ENCODE data around the gene TMEM132E.

TMEM132E gene

DNA sequence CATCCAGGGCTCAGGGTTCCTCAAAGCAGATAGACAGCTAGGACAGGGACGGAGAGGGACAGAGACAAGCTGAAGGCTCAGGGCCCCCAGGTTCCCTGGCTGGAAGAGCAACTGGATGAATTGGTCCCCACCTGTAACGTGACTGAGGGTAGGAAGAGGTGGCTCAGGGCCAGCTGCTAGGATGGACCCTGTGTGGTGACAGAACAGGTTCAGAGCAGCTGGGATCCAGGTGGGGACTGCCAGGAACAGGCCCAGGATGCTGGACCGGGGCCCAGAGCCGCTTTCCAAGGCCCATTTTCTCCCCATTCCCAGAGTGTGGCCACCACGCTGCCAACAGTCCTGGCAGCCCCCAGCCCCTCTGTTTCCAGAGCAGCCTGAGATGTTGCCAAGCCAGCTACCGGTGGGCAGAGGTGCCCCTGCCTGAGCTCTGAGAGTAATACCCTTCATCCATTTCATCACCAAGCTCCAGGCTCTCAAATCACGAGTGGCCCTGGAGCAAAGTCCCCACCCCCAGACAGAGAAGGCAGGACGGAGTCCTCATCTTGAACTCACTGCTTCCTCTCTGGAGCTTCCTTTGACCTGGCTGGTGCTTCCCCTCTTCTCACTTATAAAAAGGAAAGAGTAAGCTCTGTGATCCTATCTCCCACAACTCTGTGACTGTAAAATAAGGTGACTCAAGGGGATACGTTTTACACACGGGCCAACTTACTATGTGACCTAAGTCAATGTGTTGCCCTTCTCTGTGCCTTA, 79.6 kb downstream of the TMEM132E start:
- DNase-seq (ENCODE audit: low spot score), result no peak

DNA sequence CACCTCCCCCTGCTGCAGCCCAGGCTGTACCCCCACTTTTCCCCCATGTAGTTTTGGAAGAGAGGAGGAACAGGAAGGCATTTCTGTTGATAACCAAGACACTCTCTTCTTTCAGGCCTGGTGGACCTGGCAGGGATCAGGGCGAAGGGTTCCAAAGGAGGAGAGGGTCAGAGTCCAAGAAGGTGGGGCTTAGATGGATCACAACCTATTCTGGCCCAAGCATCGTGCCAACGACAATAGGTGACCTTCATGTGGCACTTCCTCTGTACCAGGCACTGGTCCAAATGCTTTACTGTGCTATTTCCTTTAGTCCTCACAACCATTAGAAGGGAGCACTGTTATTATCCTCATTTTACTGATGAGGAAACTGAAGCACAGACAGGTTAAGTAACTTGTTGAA, 84.3 kb downstream of the TMEM132E start:
- no peak for DNase-seq (ENCODE audit: low spot score)

DNA sequence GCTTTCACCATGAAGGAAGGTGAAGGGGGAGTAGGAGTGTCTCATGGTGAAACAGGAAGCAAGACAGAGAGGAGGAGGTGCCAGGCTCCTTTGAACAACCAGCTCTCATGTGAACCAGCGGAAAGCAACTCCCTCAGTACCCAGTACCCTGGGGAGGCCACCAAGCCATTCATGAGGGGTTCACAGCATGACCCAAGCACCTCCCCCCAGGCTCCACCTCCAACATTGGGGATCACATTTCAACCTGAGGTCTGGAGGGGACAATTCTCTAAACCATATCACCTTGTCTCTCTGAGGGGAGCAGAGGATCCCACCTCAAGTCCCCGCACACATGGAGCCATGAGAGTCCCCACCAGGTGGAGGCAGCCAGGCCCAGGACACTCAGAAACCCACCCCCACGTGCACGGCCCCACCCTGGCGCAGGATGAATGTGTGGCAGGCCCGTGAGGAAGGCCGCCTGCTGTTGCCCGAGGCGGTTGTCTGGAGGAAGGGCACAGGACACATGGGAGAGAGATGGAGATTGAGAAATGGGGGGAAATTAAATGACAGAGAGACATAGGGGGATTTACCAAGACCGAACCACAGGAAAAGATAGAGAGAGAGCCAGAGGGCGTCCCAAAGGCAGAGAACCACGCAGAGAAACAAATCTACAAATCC, 85.9 kb downstream of the TMEM132E start:
- no peak for DNase-seq (ENCODE audit: low spot score)

DNA sequence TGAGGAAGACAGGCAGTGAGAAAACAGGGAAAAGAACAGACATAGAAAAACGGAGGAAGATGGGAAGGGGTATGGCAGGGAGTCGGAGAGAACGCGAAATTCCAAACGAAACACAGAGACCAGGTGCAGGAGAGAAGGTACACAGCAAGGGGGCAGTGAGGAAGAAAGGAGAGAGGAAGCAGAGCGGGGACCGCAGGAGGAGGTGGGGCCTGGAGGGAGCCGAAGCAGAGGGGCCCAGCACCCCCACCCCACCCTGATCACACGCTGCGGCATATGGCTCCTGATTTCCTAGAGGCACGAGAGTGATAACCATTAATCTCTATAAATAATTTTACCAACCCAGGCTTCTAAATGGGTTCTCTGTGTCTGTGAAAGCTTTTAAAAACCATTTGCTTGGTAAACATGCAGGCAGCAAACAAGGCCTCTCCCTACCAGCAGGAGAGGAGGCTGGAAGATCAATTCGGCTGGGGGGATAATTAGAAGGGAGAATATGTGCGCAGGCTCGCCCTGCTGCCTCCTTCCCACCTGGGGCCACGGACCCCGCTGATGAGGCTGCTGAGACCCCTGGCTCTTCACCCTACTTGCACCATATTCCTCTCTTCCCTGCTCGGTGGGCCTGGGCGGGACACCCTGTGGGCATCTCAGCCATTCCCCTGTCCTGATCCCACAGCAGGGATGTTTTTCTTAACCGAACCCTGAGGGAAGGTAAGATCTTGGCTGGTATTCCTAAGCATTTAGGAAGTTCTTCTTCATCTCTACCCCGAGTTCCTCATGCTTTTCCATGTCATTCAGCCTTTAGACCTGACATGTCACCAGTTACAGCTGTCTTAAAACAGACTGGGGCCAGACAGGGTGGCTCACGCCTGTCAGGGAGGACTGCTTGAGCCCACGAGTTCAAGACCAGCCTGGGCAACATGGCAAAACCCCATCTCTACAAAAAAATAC, 86.7 kb downstream of the TMEM132E start:
- no peak for DNase-seq (ENCODE audit: low spot score)

DNA sequence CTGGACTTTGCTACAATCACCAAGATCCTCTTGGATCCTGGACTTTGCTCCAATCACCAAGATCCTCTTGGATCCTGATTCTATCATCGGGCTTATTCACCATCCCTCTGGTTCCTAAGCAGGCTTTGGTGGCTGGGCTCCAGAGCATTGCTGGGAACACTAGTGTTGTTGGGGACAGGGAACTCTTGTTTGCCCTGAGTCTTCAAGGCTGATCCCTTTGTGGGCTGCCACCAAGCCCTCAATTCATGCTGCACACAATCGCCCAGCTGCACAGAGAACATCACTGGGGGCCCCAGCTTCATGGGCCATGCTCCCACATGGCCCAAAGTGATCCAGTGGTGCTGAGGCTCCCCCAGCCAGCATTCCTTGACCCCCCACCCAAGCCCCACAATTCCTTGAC, 88.3 kb downstream of the TMEM132E start:
- no peak for DNase-seq (ENCODE audit: low spot score)

DNA sequence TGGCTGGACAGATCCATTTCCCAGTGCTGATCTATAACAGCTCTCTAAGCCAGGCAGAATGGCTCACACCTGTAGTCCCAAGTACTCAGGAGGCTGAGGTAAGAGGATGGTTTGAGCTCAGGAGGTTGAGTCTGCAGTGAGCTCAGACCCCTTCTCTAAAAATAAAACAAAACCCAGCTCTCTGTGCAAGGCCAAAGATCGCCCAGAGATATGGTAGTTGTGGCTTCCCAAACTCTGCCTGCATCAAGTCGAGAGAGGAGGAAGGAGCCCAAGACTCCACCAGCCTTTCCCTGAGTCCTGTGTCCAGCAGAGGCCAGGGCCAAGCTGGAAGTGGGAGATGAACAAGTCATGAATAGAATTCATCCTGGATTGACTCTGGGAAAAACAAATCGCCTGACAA, 88.8 kb downstream of the TMEM132E start:
- no peak for DNase-seq (ENCODE audit: low spot score)

DNA sequence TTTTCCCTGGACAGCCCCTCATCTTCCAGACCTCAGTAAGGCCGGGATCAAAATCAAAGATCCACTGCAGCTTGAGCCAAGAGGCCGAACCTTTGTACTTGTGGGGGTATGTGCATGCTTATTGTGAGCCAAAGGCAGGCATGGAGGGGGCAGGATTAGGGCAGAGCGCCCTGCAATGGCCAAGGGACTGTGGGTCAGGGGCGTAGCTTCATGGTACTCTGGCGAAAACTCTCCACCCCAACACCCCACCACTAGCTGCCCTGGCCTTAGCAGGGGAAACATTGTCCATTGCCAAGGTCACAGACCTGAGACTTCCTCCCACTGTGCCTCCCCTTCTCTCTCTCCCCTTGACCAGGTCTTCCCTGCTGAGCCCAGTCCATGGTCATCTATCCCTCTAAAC, 90.1 kb downstream of the TMEM132E start:
- no peak for DNase-seq (ENCODE audit: low spot score)

DNA sequence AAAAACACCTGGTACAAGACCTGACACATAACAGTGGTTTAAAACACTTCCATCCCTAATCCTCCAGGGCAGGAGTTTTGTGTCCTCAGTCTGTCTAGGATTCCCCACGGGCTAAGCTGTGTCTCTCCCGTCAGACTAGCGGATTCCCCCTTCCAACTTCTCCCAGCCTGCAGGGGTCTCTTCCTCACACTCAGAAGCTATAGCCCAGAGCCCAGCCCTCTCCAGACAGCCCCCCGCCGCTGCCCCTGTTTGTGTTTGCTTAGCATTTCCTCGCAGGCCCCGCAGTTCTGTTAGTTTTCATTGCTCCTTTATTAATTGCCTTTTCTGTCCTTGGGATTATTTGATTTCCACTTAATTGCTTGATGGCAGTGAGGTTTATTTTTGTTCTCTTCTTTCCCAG, 91.2 kb downstream of the TMEM132E start:
- DNase-seq (ENCODE audit: low spot score), result no peak

DNA sequence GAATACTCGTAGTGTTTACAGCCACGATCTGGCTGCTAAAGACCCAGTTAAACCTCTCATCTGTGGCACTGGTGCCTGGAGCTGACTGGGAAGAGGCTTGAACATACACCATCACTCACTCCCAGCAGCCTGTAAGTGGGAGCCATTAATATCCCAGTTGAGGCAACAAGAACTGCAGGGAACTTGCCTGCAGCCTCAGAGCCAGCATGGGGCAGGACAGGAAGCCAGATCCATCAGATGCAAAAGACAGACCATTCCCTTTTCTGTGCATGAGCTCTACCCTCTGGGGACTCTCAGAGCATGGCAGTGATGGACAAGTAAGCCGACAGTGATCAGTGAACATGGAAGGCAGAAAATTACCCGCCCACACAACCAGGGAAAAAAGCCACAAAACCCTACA, 91.8 kb downstream of the TMEM132E start:
- no peak for DNase-seq (ENCODE audit: low spot score)

DNA sequence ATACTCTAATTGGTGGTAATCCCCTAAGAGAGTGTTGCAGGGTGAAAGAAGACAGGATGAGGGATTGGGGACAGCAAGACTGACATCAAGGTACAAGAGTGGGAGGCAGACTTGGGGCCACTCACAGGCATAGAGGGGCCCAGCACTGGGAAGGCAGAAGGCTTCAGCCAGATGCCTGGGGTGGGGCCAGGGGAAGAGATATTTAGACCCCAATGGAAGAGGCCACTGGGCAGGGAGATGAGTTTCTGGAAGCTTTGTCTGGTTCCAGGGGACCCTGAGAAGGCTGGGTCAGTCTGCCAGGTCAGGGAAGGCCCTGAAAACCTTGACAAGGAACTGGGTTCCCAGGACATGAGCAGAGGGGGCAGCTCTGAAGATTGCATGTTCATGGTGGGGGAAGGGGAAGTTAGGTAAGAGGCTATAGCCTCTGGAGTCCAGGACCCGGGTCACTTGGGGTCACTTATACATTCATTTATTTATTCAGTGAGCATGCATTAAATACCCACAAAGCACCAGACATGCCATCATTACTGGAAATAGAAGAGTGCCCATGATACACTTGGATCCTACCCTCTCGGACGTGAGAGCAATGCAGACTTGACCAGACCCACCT, 92.9 kb downstream of the TMEM132E start:
- DNase-seq (ENCODE audit: low spot score), result no peak

DNA sequence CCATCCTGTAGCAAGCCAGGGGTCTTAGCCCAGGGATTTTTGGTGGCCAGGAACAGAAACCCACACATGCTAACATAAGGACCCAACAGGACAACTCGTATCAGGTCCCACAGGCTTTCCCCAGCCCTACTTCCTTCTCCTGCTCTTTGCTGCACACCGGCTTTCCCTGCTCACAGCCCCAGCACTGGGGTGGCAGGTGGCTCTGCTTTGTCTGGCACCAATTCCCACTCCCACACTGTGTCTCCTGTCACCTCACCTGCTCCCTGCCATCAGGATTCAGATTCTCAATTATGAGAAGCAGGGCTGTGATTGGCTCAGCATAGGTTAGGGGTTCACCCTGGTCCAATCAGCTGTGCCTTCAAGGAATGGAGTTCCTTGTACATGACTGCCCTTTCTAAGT, 94.1 kb downstream of the TMEM132E start:
- DNase-seq (ENCODE audit: low spot score), result no peak

DNA sequence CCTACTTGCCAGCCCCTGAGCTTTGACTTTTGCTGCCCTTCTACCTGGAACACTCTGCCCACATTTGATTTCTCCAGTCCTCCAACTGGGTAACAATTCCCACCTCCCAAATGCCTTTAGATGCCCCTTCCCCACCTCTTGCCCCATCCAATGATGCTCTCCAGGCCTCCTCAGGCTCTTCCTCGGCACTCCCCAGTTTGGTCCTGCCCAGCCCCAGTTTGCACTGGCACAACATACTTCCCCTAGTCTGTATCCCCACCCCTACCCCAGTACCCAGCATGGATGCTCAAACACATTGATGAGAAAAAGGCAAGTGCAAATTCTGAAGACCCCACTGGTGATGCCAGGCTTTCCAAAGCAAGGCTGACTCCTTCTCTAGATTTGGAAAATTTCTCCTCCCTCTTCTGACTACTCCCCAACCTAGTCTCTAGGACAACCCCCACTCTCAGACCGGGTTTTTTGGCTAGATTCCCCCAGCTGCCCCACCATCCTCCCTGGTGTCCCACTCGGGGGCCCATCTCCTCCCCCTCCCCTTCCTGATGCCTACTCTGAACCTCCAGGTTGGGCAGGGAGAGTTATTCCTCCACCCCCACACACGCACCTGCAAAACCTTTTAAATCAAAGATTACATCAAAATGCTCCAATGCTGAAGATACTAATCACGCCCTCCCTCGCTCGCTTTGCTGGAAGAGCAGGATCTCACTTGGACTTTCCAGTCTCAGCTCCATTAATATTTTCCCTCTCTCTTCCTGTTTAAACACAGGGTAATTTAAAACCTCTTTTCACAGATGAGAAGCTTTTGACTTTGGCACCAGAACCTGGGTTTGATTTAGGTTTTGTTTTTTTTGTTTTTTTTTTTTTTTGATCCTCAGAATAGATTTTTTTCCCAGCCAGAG, 94.9 kb downstream of the TMEM132E start:
- DNase-seq (ENCODE audit: low spot score), result no peak

DNA sequence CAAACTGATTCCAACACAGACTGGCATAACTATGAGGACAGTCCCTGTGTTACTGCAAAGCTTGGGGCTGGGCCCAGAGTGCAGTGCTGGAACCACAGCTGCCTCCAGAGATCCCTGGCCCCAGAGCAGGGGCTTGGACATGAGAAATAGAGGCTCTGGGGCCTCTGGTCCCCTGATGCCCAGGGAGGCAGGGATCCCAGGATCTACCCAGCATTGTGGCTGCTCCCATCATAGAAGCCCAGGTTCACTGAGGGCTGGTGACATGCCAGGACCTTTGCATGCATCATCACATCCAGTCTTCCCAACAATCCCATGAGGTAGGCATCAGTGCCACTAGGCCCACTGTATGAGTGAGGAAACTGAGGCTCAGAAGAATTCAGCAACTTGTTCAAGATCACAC, 95.8 kb downstream of the TMEM132E start:
- DNase-seq (ENCODE audit: low spot score), result no peak

DNA sequence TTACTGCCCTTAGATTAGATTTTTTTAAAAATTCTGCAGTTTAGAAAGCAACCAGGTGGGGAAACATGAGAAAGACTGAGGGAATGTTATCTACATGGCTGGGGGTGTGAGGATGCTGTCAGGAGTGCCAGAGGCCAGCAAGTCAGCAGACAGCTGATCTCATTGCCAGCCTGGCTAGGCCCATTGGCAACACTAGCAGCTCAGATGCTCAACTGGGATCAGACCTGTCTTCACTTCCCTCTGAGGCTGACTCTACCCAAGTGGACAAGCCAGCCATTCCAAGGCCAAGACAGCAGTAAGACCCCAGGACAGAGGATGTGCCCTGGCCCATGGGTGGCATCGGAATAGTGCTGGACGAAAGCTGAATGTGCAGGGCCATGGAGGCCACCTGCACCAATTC, 96.2 kb downstream of the TMEM132E start:
- DNase-seq (ENCODE audit: low spot score), result no peak

DNA sequence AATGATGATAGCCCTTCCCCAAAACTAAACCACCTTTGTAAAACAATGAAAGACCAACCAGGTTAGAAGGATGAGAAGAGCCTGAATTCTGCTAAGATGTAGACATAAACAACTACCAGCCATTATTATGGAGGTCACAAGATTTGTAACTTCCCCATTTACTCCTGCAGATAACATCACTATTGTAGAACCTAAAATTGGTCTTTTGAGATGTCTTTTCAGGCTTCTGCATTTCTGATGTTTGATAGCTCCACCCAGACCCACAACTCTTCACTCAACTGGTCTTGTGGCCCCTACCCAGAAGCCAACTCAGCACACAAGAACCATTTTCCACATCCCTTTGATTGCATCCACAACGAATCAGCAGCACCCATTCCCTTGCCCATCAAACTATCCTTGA, 100.8 kb downstream of the TMEM132E start:
- no peak for DNase-seq (ENCODE audit: low spot score)

DNA sequence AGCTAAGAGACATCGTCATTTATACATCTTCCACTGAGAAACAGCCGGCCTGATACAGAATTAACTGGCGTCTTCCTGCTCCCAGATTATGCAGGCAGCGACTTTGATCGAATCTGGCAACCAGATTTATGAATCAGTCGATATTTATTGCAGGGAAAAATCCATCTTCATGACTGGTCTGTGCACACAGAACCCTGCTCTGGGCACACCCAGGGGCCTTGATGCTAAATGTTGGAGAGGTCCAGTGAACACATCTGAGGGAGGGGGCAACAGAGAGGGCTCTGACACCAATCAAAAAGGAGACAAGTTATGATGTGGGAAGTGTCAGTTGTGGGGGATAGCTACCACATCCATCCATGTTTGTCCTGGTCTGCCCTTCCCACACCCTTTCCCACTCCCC, 102.9 kb downstream of the TMEM132E start:
- DNase-seq (ENCODE audit: low spot score), result no peak

DNA sequence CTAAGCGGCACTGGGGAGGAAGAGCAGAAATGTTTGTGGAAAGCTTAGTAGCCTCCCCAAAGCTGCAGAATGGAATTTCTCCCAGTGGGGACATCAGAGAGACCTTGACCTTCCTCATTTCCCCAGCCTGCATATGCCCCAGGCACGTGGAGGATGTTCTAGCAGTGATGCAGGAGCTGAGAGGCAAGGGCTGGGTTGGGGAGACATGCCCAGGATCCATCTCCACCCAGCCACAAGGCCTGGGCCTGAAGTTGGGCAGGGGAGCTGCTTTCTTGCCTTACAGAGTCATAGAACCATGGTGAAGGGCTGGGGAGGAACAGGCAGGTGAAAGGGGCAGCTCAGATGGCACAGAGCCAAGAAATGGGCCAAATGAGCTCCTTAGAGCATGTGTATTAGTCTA, 104.0 kb downstream of the TMEM132E start:
- DNase-seq (ENCODE audit: low spot score), result no peak

Data from SK-N-DZ (cell line).